D721Med (cell line): ENCODE data around the gene TRAK1.

Source experiments
- DNase-seq: peaks from one replicate; pipeline ENCODE4 v3.0.0; 2011; ENCODE audit warnings: low spot score; ENCODE audit not compliant: insufficient read length
- FAIRE-seq: peaks from 2 replicates; lab custom pipeline; 2011; peaks lifted over from hg19 to GRCh38; lab: Jason Lieb, UNC
- CTCF ChIP-seq: IDR thresholded peaks from 2 replicates; pipeline ENCODE4 v1.5.1; 2012; ENCODE audit warnings: mild to moderate bottlenecking, control low read depth; ENCODE audit not compliant: insufficient read depth; ENCODE audit errors: missing control alignments

Gene TRAK1

GRCh38 chr3:42264399-42265058 lies 173.4 kb downstream of the TRAK1 start:
- DNase-seq (no peak), FAIRE-seq (no peak)
- TF ChIP-seq CTCF: no peak

- DNase-seq (no peak), FAIRE-seq (no peak)
- no peak for TF ChIP-seq CTCF
These were observed 174.2 kb downstream of the TRAK1 start for GRCh38 chr3:42265059-42265991.

- no peak for FAIRE-seq
- no peak for TF ChIP-seq CTCF
- DNase-seq: no peak
These were observed 174.9 kb downstream of the TRAK1 start, which contains the start of gene CCK for GRCh38 chr3:42266085-42266484. TSS of gene CCK (minus strand) at chr3:42266185. CDS start at chr3:42263630, 2,555 bp downstream.

- no peak for TF ChIP-seq CTCF
- FAIRE-seq: no peak
- DNase-seq: no peak
These were observed 176.7 kb downstream of the TRAK1 start for GRCh38 chr3:42267878-42268277.

GRCh38 chr3:42269647-42270046 lies 178.5 kb downstream of the TRAK1 start:
- DNase-seq: no peak
- no peak for FAIRE-seq
- TF ChIP-seq CTCF: no peak

GRCh38 chr3:42270561-42270960 lies 179.4 kb downstream of the TRAK1 start:
- no peak for TF ChIP-seq CTCF
- DNase-seq (no peak), FAIRE-seq (no peak)

- FAIRE-seq: no peak
- TF ChIP-seq CTCF: no peak
These were observed 180.6 kb downstream of the TRAK1 start for GRCh38 chr3:42271786-42272185.

More at GRCh38 chr3:42271786-42272185, 180.6 kb downstream of the TRAK1 start:
- no peak for DNase-seq
